ENCODE results near the gene CTNNA1. TPM values are rescaled to one million over a fixed set of nuclear protein-coding genes. Genes with fewer than 3 reads are reported as not detected.
A peak's percentile ranks its signal among the peaks of the same experiment; 100 is the strongest.

CTNNA1 gene
- total and polyA plus RNA-seq, 2 donors (not counting 3 experiments of a cell fraction or from before 2014, with no cell fraction given), result 156 to 394 TPM

DNA sequence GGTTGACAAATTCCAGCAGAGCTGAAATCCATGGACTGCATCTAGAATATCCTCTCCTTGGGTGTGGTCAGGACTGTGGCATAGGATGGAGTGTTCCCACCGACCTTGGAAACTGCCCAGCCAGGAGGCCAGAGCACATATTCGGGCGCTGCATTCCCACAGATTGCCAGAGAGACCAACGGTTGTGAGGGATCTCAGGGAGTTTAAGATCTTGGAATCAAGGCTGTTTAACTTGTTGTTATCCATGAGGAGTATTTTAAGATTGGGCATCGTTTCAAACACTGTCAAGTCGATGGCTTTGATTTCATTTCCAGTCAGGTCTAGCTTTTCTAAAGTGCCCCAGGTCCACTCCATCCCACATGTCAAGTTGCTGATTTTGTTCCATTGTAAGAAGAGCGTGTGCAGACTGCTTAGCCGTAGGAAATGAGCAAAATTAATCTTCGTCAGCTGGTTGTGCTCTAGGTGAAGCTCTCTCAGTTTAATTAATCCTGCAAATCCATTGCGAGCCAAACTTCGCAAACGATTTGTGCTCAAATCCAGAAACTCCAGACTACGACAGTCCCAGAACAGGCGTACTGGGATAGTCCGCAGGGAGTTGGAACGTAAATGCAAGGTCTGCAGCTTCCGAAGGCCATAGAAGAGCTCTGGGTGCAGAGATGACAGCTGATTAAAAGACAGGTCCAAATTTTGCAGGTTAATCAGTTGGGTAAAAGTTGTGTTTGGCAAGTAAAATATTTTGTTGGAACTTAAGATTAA lies 120.4 kb downstream of the CTNNA1 start:
- H3K9ac ChIP-seq (replicated peaks; ENCODE audit: extremely low read depth, insufficient read depth, low read length), result no peak overlapping the region
- DNase-seq (ENCODE audit: low read depth, low spot score) (no peak), FAIRE-seq (no peak)
- ChIA-PET POLR2A (no interaction called here), CTCF (interaction anchor here (0.7 to 3.4 kb wide), 7 partner anchors 12 to 84 kb away, joined by 3 to 7 read pairs (median 3); no protein-coding TSS in a partner anchor)
- no peak overlapping the region for H2AFZ ChIP-seq (ENCODE audit: low read depth, low read length)
- BruUV-seq (replicated peaks), result no TSS peak
- no peaks in the 10 kb centered on the region for H3K9me1 ChIP-seq (replicated peaks; ENCODE audit: control insufficient read depth, extremely low read depth, insufficient read depth, low read length)
- no peak overlapping the region for H3K4me3 ChIP-seq (replicated peaks in 1 of 3; ENCODE audit: insufficient read depth in 1 of 3, low read depth in 1 of 3, low read length in 3 of 3)
- peak overlapping the region; percentile 12 for H3K27ac ChIP-seq (ENCODE audit: insufficient read depth, low read depth, low read length)
- no peaks in the 10 kb centered on the region for H3K36me3 ChIP-seq (ENCODE audit: control insufficient read depth in 2 of 2, extremely low read depth in 1 of 2, insufficient read depth in 2 of 2, low read length in 2 of 2)
- intact Hi-C loops (cut with micrococcal nuclease) (no loop called here), dilution Hi-C loops (cut with MboI; ENCODE audit: extremely low pct_ligation_motif_present, low sequenced_read_pairs) (no loop called here)
- H4K20me1 ChIP-seq (replicated peaks; ENCODE audit: control insufficient read depth, extremely low read depth, insufficient read depth, low read length), result peaks cover 12% of the 10 kb centered on the region
- no peaks in the 10 kb centered on the region for H3K27me3 ChIP-seq (ENCODE audit: control insufficient read depth in 2 of 2, insufficient read depth in 2 of 2, low read length in 2 of 2)
- peaks cover 19% of the 10 kb centered on the region for H3K4me1 ChIP-seq (ENCODE audit: control insufficient read depth, extremely low read depth, insufficient read depth, low read length)
- TF ChIP-seq MYC (IDR thresholded peaks at IDR 0.05; ENCODE audit: low read depth, low read length) (no peak), EZH2 (IDR thresholded peaks at IDR 0.05; ENCODE audit: borderline replicate concordance, low read depth, low read length, severe bottlenecking) (no peak), JUN (IDR thresholded peaks at IDR 0.05; ENCODE audit: borderline replicate concordance, insufficient read depth, insufficient read length, low read depth) (no peak), POLR2A (IDR thresholded peaks at IDR 0.05; ENCODE audit: low read depth, low read length) (no peak), GATA2 (IDR thresholded peaks at IDR 0.05; ENCODE audit: insufficient read depth, insufficient read length, low read depth, low read length) (no peak), FOS (IDR thresholded peaks at IDR 0.05; ENCODE audit: borderline replicate concordance, insufficient read depth, low read length) (no peak), POLR2AphosphoS5 (IDR thresholded peaks at IDR 0.05; ENCODE audit: insufficient read depth, low read depth, low read length) (no peak), MAX (IDR thresholded peaks at IDR 0.05; ENCODE audit: insufficient read depth, insufficient read length) (no peak)
- TF ChIP-seq, protein P1, sequence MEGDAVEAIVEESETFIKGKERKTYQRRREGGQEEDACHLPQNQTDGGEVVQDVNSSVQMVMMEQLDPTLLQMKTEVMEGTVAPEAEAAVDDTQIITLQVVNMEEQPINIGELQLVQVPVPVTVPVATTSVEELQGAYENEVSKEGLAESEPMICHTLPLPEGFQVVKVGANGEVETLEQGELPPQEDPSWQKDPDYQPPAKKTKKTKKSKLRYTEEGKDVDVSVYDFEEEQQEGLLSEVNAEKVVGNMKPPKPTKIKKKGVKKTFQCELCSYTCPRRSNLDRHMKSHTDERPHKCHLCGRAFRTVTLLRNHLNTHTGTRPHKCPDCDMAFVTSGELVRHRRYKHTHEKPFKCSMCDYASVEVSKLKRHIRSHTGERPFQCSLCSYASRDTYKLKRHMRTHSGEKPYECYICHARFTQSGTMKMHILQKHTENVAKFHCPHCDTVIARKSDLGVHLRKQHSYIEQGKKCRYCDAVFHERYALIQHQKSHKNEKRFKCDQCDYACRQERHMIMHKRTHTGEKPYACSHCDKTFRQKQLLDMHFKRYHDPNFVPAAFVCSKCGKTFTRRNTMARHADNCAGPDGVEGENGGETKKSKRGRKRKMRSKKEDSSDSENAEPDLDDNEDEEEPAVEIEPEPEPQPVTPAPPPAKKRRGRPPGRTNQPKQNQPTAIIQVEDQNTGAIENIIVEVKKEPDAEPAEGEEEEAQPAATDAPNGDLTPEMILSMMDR (IDR thresholded peaks at IDR 0.05; ENCODE audit: extremely low read depth in 1 of 2, insufficient read depth in 1 of 2, low read depth in 1 of 2, low read length in 2 of 2), result no peak
- no peak overlapping the region for H3K4me2 ChIP-seq (ENCODE audit: insufficient read depth, low read length)
- H3K9me3 ChIP-seq (replicated peaks; ENCODE audit: control insufficient read depth, insufficient read depth, low read length), result no peaks in the 10 kb centered on the region
- peaks cover 82% of the 10 kb centered on the region for H3K79me2 ChIP-seq (ENCODE audit: control insufficient read depth, insufficient read depth, low read length)

Measured in endothelial cell of umbilical vein (primary cell).